IPS-NIHi11 (cell line): ENCODE data around the gene ABHD8.

Experiments used
- DNase-seq: peaks from one replicate; pipeline ENCODE4 v3.0.0; 2012; ENCODE audit warnings: mixed read lengths, low spot score

The ABHD8 gene

DNA sequence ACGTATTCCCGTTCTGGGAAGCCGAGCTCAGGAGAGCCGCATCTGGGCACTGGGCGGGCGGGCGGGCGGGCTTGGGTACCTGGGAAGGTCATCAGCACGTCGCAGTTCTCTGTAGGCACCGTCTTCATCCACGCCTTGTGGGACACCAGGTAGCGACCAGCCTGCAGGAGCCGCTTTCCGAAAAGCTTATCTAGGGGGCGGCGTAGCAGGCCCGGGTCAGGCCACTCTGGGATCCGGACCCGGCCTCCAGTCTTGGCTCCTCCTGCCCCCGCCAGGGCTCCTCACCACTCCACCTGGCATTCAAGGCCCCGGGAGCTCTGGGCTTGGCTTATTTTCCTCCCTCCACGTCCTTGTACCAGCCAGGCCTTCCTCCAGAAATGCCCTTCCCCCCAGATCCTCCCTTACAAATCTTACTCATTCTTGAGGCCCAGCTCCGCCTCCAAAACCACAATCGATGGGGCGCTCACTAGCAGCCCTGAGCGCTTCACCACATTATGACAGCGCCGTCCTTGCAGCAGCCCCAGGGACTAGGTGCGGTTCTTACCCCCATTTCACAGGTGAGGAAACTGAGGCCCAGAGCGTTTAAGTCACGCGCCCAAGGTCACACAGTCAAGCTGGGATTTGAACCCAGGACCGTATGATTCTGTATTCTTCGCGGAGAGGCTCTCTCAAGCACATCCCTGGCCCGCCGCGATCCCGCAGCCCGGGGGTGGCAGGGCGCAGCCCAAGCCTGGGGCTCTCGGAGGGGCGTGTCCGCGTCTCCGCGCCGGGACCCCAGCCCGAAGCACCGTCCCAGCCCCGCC lies 30.6 kb upstream of the ABHD8 start:
- no peak for DNase-seq

DNA sequence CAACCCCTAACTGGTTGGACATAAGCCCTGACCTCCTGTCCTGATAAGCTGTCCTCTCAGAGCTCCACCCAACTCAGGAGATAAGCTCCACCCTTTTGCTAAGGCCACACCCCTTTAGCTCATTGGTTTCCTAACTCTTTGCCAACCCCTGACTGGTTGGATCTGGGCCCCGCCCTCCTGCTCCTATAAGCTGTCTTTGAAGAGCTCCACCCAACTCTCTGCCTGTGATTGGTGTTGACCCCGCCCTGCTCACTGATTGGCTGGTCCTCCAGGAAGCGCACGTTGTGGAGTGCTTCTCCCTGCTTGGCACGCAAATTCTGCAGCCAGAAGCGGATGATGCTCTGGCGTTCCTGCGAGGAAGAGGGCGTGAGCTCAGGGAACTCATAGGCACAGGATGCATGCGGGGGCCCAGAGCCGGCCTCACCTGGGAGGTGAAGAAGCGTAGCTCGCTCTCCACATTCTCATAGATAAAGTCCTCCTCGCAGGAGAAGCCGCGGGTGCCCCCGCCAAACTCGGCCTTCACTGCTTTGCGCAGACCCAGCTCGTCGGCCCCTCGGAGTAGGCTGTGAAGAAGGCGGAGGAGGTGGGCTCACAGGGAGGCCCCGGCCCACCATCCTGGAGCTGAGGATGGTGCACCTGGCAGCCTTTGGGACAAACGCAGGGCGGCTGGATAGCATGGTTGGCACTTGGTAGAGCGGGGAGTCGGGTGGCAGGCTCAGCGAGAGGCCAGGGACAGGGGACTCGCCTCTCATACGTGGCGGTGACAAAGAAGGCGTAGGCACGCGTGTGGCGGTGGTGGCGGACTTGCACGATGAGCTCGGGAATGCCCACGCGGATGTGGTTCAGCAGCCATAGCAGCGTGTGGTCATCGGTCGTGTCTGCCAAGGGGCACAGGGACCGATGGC lies 29.7 kb upstream of the ABHD8 start:
- DNase-seq: peak; percentile 74

DNA sequence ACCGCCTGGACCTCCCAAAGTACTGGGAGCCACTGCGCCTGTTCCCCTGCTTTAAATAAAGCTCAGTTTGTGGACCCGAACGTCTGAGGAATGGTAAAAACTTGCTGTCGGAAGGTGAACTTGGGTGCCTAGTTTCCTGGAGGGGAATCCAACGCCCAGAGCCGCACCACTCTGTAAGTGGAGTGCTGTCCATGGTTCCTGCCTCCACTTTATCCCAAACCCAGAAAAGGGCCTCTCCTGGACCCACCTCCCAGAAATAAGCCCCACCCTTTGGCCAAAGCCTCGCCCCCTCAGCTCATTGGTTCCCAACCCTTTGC lies 29.1 kb upstream of the ABHD8 start:
- no peak for DNase-seq

DNA sequence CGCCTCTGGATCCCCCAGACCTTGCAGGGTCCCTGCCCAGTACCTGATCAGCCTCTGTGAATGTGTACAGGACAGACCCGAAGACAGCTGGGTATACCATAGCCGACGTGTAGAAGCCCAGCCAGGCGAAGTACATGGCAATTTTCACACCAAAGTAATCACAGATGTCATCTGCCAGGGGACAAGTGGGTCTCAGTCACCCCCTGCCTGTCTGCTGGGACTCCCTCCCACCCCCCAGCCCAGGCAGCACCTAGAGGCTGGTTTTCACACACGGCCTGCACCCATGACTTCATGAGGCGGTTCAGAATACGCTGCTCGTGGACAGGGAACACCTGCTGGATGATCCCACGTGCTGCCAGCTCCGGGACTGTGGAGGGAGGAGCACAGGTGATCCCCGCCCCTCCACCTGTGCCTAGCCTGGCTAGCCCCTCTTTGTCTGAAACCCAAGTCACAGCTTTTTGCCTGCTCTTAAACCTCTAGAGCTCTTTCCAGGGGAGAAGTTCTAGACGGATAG lies 27.9 kb upstream of the ABHD8 start:
- DNase-seq: no peak

DNA sequence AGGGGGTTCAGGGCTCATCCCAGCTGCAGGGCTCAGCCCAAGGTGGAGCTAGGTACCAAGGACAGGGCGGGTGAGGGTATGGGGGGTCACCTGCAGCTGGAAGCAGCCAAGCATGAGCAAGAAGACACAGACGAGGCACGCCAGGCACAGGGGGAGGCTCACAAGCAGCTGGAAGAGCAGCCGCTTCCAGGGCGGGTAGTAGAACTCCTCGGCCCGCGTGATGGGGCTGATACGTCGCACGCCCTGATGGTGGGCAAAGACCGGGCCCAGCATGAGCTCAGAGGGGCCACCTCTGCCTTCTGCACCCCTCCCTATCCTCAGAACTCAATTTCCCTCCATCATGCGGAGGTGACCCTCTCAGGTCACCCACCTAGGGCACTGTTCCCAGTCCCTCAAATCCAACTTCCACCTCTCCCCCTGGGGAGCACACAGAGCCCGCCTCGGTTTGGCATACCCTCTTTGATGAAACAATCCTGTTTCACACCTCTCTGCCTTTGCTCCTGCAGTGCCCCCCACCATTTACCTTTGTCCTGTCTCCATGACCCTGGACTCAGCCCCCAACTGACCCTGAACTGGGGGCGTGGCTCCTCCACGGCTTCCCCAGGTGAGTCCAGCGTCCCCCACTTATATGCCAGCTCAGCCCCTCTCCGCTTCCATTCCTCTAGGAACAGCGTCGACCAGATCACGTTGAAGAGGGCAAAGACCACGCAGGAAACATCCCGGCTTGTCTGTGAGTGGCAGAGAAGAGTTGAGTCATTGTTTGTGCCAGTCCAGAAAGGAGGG lies 27.2 kb upstream of the ABHD8 start:
- no peak for DNase-seq

DNA sequence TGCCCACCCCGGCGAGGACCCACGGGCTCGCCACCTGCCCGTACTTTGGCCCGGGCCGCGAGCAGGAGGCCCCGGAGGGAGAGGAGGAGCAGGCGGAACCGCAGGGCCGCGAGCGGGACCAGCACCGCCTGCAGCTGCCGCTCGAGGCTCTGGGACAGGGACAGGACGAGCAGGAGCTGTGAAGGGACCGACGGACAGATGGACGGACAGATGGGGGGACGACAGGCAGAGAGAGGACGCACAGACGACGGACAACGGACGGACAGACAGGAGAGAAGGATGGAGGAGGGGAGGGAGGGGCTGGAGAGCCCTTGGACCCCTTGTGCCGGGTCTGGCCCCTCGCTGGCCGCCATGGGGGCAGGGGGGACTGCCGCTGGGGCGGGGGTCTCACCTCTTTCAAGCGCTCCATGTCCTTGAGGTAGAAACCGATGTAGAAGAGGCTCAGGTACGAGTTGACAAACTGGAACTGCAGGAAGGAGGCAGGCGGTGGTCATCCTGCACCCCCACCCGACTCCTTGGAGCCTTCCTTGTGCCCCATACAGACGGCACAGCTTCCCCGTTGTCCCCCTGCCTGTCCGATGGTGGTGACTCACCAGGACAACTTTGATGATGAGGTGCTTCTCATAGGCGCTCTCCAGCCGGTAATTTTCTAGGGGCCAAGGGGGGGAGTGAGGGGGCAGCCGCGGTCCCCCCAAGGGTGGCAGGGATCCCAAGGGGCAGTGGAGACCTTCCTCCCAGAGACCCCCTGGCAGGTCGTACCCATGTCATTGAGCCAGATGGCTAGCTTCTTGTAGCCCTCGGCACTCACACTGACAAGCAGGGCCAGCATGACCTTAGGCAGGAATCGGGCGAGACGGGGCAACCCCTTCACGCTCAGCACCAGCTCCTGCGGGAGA lies 26.4 kb upstream of the ABHD8 start:
- no peak for DNase-seq

DNA sequence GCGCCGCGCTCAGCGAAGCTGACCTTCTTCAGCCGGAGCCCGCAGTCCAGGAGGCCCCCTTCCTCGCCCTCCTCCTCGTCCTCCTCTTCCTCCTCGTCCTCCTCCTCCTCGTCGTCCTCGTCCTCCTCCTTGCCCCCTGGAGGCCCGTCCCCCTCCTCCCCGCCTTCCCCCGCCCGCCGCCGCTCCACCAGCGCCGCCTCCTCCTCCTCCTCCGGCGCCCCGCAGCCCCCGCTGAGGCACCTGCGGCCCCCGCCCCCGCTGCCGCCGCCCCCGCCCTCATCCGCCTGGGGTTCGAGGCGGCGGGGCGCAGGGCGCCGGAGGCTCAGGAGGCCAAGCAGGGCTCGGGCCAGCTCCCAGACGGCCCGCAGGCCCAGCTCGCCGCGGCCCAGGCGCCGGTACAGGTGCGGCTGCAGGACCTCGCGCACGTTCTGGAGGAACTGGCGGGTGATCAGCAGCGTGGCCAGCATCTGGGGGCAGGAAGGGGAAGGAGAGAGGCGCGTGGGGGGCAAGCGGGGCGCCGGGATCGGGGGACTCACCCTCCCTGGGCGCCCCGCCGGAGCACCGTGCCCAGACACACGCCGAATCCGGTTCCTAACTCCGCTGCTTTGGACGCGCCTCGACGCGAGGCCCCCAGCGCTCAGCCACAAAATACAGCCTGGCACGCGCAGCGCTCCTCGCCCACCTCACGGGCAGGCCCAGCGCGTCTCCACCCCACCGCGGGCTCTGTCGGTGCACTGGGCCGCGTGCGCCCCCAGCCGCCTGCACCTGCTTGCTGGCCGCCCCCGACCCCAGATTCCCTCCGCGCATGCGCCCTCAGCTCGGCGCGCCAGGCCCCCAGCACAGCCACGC lies 25.5 kb upstream of the ABHD8 start:
- peak; percentile 49 for DNase-seq

DNA sequence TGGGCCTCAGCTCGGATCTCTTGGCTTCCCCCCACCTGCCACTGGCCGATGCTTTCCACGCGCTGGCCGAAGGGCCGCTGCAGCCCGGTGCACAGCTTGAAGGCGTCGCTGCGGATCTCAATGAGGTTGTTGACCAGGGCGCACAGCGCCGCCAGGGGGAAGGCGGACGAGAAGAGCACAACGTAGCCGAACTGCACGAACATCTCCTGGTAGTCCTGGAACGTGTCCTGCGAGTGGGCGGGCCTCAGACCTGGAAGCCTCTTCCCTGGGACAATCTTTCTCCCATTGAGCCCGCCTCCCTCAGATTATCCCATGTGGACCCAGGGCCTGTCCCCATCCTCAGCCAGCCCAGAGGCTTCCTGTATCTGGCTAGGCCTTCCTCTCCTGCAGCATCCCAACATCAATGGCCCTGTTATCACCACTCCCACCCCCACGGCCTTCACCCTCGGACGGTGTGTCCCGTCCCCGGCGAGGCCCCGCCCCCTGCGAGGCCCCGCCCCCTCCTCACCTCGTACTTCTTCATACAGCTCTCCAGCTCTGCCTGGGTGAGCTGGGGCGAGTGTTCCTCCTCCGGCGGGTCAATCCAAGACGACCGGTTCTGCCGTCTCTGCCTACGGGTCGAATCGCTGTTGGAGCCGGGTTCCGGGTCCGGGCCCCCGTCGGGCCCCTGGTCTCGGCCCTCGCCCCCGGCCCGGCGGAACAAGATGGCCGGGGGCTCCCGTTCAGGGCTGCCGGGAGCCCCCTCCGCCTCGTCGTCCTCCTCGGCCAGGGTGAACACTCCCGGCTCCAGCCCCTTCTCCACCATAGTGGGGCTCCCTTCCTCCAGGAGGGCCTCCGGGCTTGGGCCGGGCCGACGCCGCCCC lies 24.7 kb upstream of the ABHD8 start:
- DNase-seq: peak; percentile 90

DNA sequence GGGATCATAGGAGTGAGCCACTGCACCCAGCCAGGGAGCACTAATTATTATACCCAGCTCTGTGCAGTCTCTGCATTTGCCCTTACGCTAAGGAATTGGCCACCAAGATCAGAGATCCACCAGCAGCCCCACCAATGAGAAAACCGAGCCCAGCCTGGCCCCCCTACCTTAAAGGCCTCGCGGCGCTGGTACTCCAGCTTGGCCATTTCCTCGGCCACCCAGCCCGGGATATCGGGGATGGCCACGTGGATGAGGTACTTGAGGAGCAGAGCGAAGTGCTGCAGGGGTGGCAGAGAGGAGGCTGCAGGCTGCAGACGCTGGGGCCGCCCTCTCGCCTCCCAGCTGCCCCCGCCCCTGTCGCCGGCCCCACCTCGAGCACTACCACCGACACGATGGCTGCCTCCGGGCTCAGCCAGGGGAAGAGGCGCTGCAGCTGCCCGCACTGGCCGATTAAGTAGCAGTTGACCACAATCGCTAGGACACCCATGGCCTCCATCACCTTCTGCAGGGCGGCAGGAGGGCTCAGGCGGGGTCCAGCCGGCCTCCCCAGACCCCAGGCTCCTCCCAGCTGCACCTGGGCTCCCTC lies 23.9 kb upstream of the ABHD8 start:
- DNase-seq: no peak

DNA sequence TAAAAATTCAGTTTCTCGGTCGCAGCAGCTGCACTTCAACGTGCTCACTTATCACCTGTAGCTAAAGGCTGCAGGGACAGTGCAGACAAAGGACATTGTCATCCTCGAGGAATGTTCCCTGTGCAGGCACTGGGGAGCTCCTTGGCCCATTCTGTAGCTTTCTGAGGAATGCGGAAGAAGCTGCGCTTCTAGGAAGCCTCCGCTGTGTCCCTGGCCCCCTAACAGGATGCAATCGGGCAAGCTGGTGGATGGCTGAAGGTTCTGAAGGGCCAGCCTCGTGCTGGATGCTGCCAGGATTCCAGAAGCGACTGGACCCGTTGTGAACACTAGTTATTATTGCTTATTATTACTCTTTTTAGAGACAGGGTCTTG lies 23.4 kb upstream of the ABHD8 start:
- DNase-seq: peak; percentile 17

DNA sequence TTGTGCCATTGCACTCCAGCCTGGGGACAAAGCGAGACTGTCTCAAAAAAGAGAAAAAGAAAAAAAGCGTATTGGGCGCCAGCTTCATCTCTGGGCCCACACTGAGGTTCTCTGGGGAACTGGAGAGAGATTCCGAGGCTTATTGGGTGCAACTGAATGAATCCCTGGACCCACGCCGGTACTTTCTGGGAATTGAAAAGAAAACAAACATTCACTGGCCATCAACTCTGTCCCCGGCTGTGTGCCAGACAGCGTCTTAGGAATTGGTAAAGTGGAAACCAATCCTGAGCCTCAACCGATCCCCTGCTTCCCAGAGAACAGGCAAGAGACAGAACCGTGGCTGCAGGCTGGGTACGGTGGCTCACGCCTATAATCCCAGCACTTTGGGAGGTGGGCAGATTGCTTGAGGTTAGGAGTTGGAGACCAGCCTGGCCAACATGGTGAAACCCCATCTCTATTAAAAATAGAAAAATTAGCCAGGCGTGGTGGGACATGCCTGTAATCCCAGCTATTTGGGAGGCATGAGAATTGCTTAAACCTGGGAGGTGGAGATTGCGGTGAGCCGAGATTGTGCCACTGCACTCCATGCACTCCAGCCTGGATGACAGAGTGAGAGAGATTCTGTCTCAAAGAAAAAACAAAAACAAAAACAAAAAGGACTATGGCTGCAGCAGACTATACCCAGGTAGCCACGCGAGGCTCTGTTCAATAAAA lies 22.8 kb upstream of the ABHD8 start:
- no peak for DNase-seq

DNA sequence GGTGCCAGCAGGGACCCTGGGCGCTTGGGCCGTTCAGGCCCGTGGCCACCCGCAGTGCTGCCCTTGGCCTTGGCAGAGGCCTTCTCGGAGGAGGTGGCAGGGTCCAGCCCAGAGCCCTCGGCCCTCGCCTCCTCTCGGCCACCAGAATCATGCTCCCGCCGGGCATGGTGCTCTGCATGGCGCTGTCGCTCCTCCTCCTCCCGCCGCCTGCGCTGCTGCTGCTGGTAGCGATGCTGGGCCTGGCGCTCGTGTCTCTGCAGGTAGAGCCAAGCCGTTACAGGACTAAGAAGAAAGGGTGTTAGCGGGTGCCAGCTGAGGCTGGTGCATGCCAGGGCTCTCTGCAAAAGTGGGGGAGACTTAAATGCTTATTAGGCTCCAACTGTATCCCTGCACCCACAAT lies 21.9 kb upstream of the ABHD8 start:
- DNase-seq: no peak

DNA sequence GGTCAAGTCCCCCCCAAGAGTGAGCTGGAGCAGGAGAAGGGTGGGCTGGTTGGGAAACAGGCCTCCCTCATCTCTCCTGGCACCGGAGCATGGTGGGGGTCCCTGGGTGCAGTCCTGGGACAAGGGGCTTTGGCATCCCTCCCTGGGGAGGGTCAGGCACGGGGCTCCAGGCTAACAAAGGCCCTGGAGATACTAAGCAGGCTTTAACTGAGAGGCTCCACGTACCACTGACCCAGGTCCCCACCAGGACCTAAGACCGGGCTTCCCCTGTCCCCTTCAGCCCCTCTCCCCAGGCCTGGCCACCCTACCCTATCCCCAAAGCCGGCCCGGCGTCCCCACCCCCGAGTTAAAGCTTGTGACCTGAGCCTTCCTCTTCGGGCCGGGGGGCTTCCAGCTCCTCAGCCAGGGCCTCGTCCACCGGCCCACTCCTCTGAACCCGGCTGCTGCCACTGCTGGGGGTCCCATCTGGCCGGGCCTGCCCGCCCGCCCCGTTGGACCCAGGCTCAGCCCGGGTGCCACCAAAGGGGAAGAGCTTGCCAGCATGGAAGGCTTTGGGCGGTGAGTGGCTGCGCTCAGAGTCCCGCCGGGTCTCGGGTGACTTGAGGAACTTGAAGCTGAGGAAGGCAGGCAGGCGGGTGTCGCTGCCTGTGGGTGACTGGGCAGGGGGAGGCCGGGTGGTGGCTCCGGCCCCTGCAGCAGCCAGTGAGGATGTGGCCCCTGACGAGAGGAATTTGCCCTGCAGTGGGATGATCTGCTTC lies 21.3 kb upstream of the ABHD8 start:
- DNase-seq: peak; percentile 15

DNA sequence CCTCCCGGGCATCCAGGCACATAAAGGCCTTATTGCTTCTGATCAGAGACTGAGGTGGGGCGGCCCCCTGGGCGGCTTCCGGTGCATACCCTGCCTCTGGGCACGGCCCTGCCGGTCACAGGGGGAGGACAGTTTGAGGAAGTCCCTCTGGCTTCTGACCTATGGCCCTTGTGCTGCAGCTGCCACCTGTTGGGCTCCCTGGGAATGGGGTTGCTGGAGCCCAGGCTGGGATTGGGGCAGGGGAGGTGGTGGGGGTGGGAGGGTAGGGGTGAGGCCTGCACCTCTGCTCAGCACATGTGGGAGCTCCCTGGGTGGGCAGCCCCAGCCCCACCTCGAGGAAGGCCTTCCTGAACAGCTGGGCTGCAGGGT lies 20.7 kb upstream of the ABHD8 start:
- DNase-seq: peak; percentile 28

DNA sequence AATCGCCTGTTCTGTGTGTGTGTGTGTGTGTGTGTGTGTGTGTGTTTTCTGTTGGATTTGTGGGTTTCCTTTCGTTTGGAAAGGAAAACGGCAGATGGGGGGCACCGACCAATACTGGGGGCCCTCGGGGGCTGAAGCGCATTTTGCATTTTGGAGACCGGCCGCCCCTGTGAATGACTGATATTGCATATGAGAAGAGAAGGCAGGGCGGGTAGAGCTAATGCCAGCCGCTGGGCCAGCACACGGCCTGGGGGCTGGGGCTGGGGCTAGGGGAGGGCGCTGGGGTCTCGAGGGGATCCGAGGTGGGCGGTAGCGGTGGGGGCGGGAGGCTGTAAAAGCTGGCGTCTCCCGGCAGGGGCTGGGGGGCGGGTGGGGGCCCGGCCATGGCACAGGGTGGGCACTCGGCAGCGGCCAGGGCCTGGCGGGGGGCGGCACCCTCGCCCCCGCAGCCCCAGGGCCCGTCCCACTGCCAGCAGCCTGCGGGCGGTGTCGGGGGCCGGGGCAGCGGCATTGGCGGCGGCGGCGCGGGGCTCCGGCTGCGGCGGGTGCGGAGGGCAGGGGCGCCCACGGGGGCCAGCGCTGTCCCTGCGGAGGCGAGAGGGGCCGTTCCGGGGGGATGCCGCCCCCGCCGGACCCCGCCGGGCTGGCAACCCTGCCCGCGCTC lies 20.2 kb upstream of the ABHD8 start:
- DNase-seq: peak; percentile 31

DNA sequence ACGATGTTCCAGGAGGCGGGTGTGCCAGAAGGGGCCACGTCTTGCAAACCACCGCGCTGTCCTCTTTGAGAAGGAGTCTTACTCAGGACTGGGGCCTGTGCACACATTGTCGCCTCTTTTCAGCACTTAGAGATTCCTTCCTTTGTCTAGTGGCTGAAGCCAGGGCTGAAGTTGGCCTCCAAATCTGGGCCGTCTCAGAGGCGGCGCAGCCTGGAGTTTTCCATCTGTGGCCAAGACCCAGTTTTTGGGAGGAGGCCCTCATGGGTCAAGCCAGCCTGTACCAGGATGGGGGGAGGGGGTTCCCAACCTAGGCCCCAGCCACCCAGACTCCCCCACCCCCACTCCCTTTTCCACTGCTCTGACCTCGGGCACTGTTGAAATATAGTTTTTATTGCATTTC lies 19.6 kb upstream of the ABHD8 start:
- no peak for DNase-seq
